A375 (cell line): ENCODE data around the gene SON. TPM values are rescaled to one million over a fixed set of nuclear protein-coding genes. Genes with fewer than 3 reads are reported as not detected.

Experiments used
- total RNA-seq: library from RNA; depleted of rRNA; stranded (reverse); fragments of >200 nt; shearing (Covaris generic); gene quantifications from 2 replicates; pipeline ENCODE4 v1.2.3, GENCODE V29; 2014; rRNA removed

Gene SON
- total RNA-seq, result 138 and 198 TPM in 2 replicates

GRCh38 chr21:33542640-33543504 is at the start of gene SON:
Gene SON (plus strand): TSS chr21:33543038. CDS start chr21:33543093, 55 bp downstream.

GRCh38 chr21:33541756-33542639 is 840 bp upstream of the SON start, which contains the start of gene GART:
Gene GART (minus strand): TSS chr21:33542117. CDS start chr21:33539315, 2,802 bp downstream.

GRCh38 chr21:33588485-33589335 is 45.9 kb downstream of the SON start, which contains the start of gene DONSON:
Gene DONSON (minus strand): TSS chr21:33588684. CDS start chr21:33588641, 43 bp downstream.

Other genes with a start within 250 kb of the SON start
- 11.8 and 19.2 TPM in 2 replicates for gene IFNAR1, start 218.1 kb upstream of the SON start, total RNA-seq
- gene IFNGR2, start 139.6 kb upstream of the SON start, total RNA-seq, result 37.4 and 39.2 TPM in 2 replicates
- gene TMEM50B, start 63.1 kb upstream of the SON start, total RNA-seq, result 9.3 and 10.0 TPM in 2 replicates
- gene DNAJC28, start 51.3 kb upstream of the SON start, total RNA-seq, result 0.11 and 0.37 TPM in 2 replicates
- gene GART, start 921 bp upstream of the SON start, total RNA-seq, result 178 and 202 TPM in 2 replicates
- gene DONSON, start 45.6 kb downstream of the SON start, total RNA-seq, result 23.6 and 30.6 TPM in 2 replicates
- gene CRYZL1, start 98.7 kb downstream of the SON start, total RNA-seq, result 16.3 and 22.7 TPM in 2 replicates
- gene ITSN1, start 99.5 kb downstream of the SON start, total RNA-seq, result 16.8 and 18.7 TPM in 2 replicates